HEK293 (cell line): ENCODE data around the gene EHD1.
A peak's percentile ranks its signal among the peaks of the same experiment; 100 is the strongest.

Source experiments
- CTCF ChIA-PET: fragments of 350-600 bp; formaldehyde crosslinking; extraction: SDS; loops from one replicate; lab custom pipeline; 2021; ENCODE audit warnings: antibody characterized with exemption; lab: Yijun Ruan, JAX
- POLR2A ChIA-PET: fragments of 300-600 bp; formaldehyde crosslinking; extraction: SDS; loops from one replicate; lab custom pipeline; 2020; ENCODE audit warnings: antibody characterized with exemption, inconsistent platforms; lab: Yijun Ruan, JAX
- H3K27ac ChIP-seq: fragments of 200-500 bp; sonication (Bioruptor generic); 2 replicates; pipeline ENCODE4 v1.5.1; 2014; ENCODE audit warnings: low read depth, low read length, control low read depth, inconsistent platforms; ENCODE audit errors: extremely low read depth
- H3K36me3 ChIP-seq, 2 experiments: fragments of 200-500 bp in 1 of 2; sonication (Bioruptor generic) in 1 of 2; 1 replicate in 1 of 2; 2 replicates in 1 of 2; pipeline ENCODE4 v1.5.1; 2014 to 2017; ENCODE audit warnings: inconsistent platforms in 2 of 2, low read length in 2 of 2; ENCODE audit not compliant: control insufficient read depth in 2 of 2, insufficient read depth in 1 of 2
- H3K4me1 ChIP-seq: fragments of 200-500 bp; sonication (Bioruptor generic); 2 replicates; pipeline ENCODE4 v1.5.1; 2014; ENCODE audit warnings: mild to moderate bottlenecking, low read length, inconsistent platforms; ENCODE audit not compliant: control insufficient read depth, insufficient read depth
- H3K4me3 ChIP-seq: 2 replicates; pipeline ENCODE4 v1.5.1; 2011; ENCODE audit warnings: low read depth, mild to moderate bottlenecking, control low read depth, low read length, moderate library complexity
- H3K9me3 ChIP-seq: fragments of 200-500 bp; sonication (Bioruptor generic); 2 replicates; pipeline ENCODE4 v1.5.1; 2014; ENCODE audit warnings: low read depth, low read length, inconsistent platforms; ENCODE audit not compliant: control insufficient read depth, insufficient read depth
- EGR2 ChIP-seq: fragments of 450-650 bp; formaldehyde crosslinking; IDR thresholded peaks from 2 replicates; pipeline ENCODE4 v1.5.1; 2016; ENCODE audit warnings: low read depth, missing biosample characterization, missing genetic modification characterization
- GLI2 ChIP-seq: fragments of 450-650 bp; formaldehyde crosslinking; IDR thresholded peaks from 2 replicates; pipeline ENCODE4; 2017; ENCODE audit warnings: missing biosample characterization, missing genetic modification characterization, low read depth, borderline replicate concordance
- GLIS2 ChIP-seq: fragments of 450-650 bp; formaldehyde crosslinking; IDR thresholded peaks from 2 replicates; pipeline ENCODE4 v1.5.1; 2016; ENCODE audit warnings: missing biosample characterization, missing genetic modification characterization
- KLF8 ChIP-seq: fragments of 450-650 bp; formaldehyde crosslinking; IDR thresholded peaks from 2 replicates; pipeline ENCODE4 v1.5.1; 2016; ENCODE audit warnings: missing biosample characterization, missing genetic modification characterization
- OSR2 ChIP-seq: fragments of 450-650 bp; formaldehyde crosslinking; IDR thresholded peaks from 2 replicates; pipeline ENCODE4 v1.5.1; 2016; ENCODE audit warnings: missing biosample characterization, missing genetic modification characterization
- PRDM1 ChIP-seq: fragments of 450-650 bp; formaldehyde crosslinking; IDR thresholded peaks from 2 replicates; pipeline ENCODE4; 2016; ENCODE audit warnings: missing biosample characterization, missing genetic modification characterization
- TRIM28 ChIP-seq: IDR thresholded peaks from 2 replicates; pipeline ENCODE4 v1.6.1; 2011; ENCODE audit warnings: low read length, control low read depth, borderline replicate concordance
- ZBTB1 ChIP-seq: fragments of 450-650 bp; formaldehyde crosslinking; IDR thresholded peaks from 2 replicates; pipeline ENCODE4 v1.5.1; 2016; ENCODE audit warnings: missing biosample characterization, missing genetic modification characterization
- ZBTB20 ChIP-seq: fragments of 450-650 bp; formaldehyde crosslinking; IDR thresholded peaks from 2 replicates; pipeline ENCODE4 v1.5.1; 2016; ENCODE audit warnings: missing biosample characterization, missing genetic modification characterization
- ZFHX2 ChIP-seq: fragments of 450-650 bp; formaldehyde crosslinking; conservative IDR thresholded peaks from 2 replicates; pipeline ENCODE4 v1.5.1; 2016; ENCODE audit warnings: missing biosample characterization, missing genetic modification characterization
- ZFP41 ChIP-seq: fragments of 450-650 bp; formaldehyde crosslinking; IDR thresholded peaks from 2 replicates; pipeline ENCODE4 v1.5.1; 2016; ENCODE audit warnings: missing biosample characterization, missing genetic modification characterization, borderline replicate concordance
- ZNF239 ChIP-seq: fragments of 450-650 bp; formaldehyde crosslinking; IDR thresholded peaks from 2 replicates; pipeline ENCODE4 v1.5.1; 2016; ENCODE audit warnings: missing biosample characterization, missing genetic modification characterization
- ZNF302 ChIP-seq: fragments of 450-650 bp; formaldehyde crosslinking; IDR thresholded peaks from 2 replicates; pipeline ENCODE4 v1.5.1; 2016; ENCODE audit warnings: missing biosample characterization, missing genetic modification characterization, low read depth
- ZNF341 ChIP-seq: fragments of 450-650 bp; formaldehyde crosslinking; IDR thresholded peaks from 2 replicates; pipeline ENCODE4; 2016; ENCODE audit warnings: low read depth, missing biosample characterization, missing genetic modification characterization
- ZNF366 ChIP-seq: fragments of 450-650 bp; formaldehyde crosslinking; conservative IDR thresholded peaks from 2 replicates; pipeline ENCODE4 v1.5.1; 2016; ENCODE audit warnings: missing biosample characterization, missing genetic modification characterization
- ZNF48 ChIP-seq: fragments of 450-650 bp; formaldehyde crosslinking; IDR thresholded peaks from 2 replicates; pipeline ENCODE4 v1.5.1; 2016; ENCODE audit warnings: missing biosample characterization, missing genetic modification characterization
- ZNF510 ChIP-seq: fragments of 450-650 bp; formaldehyde crosslinking; IDR thresholded peaks from 2 replicates; pipeline ENCODE4 v1.5.1; 2018; ENCODE audit warnings: mild to moderate bottlenecking, missing genetic modification characterization, missing biosample characterization; ENCODE audit not compliant: insufficient replicate concordance
- ZNF558 ChIP-seq: fragments of 450-650 bp; formaldehyde crosslinking; IDR thresholded peaks from 2 replicates; pipeline ENCODE4 v1.5.1; 2016; ENCODE audit warnings: missing biosample characterization, missing genetic modification characterization
- ZNF561 ChIP-seq: fragments of 450-650 bp; IDR thresholded peaks from 2 replicates; pipeline ENCODE4 v1.5.1; 2018; ENCODE audit warnings: missing biosample characterization, missing genetic modification characterization, borderline replicate concordance
- ZNF776 ChIP-seq: fragments of 450-650 bp; formaldehyde crosslinking; IDR thresholded peaks from 2 replicates; pipeline ENCODE4 v1.5.0; 2017; ENCODE audit warnings: missing biosample characterization, missing genetic modification characterization, borderline replicate concordance
- ZNF830 ChIP-seq: fragments of 450-650 bp; IDR thresholded peaks from 2 replicates; pipeline ENCODE4 v1.5.0; 2018; ENCODE audit warnings: missing biosample characterization, missing genetic modification characterization, low read depth, mild to moderate bottlenecking, moderate library complexity
- TF ChIP-seq, protein P1 (sequence below): fragments of 450-650 bp; formaldehyde crosslinking; IDR thresholded peaks from 2 replicates; pipeline ENCODE4 v1.5.1; 2017; ENCODE audit warnings: missing biosample characterization, missing genetic modification characterization
- TF ChIP-seq, protein P2 (sequence below): fragments of 450-650 bp; formaldehyde crosslinking; IDR thresholded peaks from 2 replicates; pipeline ENCODE4 v1.5.1; 2016; ENCODE audit warnings: missing biosample characterization, missing genetic modification characterization
- TF ChIP-seq, protein P3 (sequence below): fragments of 450-650 bp; formaldehyde crosslinking; IDR thresholded peaks from 2 replicates; pipeline ENCODE4 v1.5.1; 2017; ENCODE audit warnings: missing biosample characterization, missing genetic modification characterization
- TF ChIP-seq, protein P4 (sequence below): fragments of 450-650 bp; formaldehyde crosslinking; IDR thresholded peaks from 2 replicates; pipeline ENCODE4 v1.5.1; 2016; ENCODE audit warnings: missing biosample characterization, missing genetic modification characterization
- TF ChIP-seq, protein P5 (sequence below): fragments of 450-650 bp; formaldehyde crosslinking; IDR thresholded peaks from 2 replicates; pipeline ENCODE4 v1.5.1; 2016; ENCODE audit warnings: missing biosample characterization, missing genetic modification characterization
- TF ChIP-seq, protein P6 (sequence below): fragments of 450-650 bp; formaldehyde crosslinking; IDR thresholded peaks from 2 replicates; pipeline ENCODE4 v1.5.1; 2016; ENCODE audit warnings: missing biosample characterization, missing genetic modification characterization, low read depth

Gene EHD1

DNA sequence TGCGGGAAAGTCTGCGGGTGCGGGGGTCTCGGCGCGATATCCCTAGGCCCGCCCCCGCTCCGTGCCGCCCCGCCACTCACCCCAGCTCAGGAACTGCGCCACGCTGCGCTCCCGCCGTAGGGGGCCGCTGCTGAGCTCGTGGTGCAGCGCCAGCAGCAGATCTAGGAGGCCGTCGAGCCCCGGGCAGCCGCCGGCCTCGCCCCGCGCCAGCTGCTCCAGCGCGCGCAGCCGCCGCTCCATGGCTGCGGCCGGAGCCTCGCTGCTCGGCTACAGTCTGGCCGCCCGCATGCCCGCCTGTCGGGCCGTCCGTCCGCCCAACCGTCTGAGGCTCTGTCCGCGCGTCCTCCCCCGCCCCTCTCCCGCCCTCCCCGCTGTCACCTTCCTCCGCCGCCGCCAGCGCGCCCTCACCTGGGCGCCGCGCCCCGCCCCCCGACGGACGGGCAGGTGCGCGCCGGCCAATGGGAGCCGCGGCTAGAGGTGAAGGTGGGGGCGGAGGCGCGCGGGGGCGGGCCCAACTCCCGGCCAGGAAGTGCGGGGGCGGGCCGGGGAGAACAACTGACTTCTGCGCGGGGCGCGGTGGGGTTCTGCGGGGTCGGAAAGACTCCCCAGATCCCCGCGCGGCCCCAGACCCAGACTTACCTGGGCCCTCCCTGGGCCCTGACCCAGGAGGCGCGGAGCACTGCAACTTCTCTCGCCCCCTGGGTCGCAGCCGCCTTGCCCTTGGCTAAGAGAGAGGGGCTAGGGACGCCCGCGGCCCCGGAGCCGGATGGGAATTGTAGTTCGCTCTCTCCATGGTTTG is 33.9 kb downstream of the EHD1 start, which contains the start of gene CDC42BPG:
TSS of gene CDC42BPG (minus strand) at position 324 of the 799 bp plus-strand sequence. CDS start at position 240, 84 bp downstream.
- ChIA-PET POLR2A (interaction anchor here (0.6 to 1.5 kb wide), 8 partner anchors 10 to 289 kb away, joined by 3 to 9 read pairs (median 3); partner anchors contain the start of genes MEN1, SF1 and ZNHIT2), CTCF (interaction anchor here (0.6 to 8.0 kb wide), 15 partner anchors 9 to 323 kb away, joined by 3 to 111 read pairs (median 5); partner anchors contain the start of gene BATF2)
- no peaks in the 10 kb centered on the region for H3K9me3 ChIP-seq
- peak within 1 kb of the TSS; percentile 48; the same call in 1 of the 2 replicates for H3K27ac ChIP-seq
- H3K4me1 ChIP-seq: no peaks in the 10 kb centered on the region; the same call in 1 of the 2 replicates
- H3K4me3 ChIP-seq: peak within 1 kb of the TSS; percentile 50
- H3K36me3 ChIP-seq: peaks cover 0 to 1% of the 10 kb centered on the region in 2 experiments; a peak in 1 of 3 replicates
- no peak for TF ChIP-seq PRDM1 (tag by site-specific recombination)
- TF ChIP-seq OSR2 (tag by site-specific recombination): no peak
- no peak for TF ChIP-seq ZNF561 (tag by site-specific recombination)
- TF ChIP-seq, protein P1, sequence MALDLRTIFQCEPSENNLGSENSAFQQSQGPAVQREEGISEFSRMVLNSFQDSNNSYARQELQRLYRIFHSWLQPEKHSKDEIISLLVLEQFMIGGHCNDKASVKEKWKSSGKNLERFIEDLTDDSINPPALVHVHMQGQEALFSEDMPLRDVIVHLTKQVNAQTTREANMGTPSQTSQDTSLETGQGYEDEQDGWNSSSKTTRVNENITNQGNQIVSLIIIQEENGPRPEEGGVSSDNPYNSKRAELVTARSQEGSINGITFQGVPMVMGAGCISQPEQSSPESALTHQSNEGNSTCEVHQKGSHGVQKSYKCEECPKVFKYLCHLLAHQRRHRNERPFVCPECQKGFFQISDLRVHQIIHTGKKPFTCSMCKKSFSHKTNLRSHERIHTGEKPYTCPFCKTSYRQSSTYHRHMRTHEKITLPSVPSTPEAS (tag by site-specific recombination): no peak
- TF ChIP-seq ZFP41 (tag by site-specific recombination): no peak
- TF ChIP-seq, protein P2, sequence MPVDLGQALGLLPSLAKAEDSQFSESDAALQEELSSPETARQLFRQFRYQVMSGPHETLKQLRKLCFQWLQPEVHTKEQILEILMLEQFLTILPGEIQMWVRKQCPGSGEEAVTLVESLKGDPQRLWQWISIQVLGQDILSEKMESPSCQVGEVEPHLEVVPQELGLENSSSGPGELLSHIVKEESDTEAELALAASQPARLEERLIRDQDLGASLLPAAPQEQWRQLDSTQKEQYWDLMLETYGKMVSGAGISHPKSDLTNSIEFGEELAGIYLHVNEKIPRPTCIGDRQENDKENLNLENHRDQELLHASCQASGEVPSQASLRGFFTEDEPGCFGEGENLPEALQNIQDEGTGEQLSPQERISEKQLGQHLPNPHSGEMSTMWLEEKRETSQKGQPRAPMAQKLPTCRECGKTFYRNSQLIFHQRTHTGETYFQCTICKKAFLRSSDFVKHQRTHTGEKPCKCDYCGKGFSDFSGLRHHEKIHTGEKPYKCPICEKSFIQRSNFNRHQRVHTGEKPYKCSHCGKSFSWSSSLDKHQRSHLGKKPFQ (tag by site-specific recombination): no peak
- TF ChIP-seq TRIM28: no peak
- peak; percentile 21; the same call in 1 of the 2 replicates for TF ChIP-seq GLIS2 (tag by site-specific recombination)
- no peak for TF ChIP-seq ZNF366
- no peak for TF ChIP-seq ZNF48 (tag by site-specific recombination)
- TF ChIP-seq, protein P3, sequence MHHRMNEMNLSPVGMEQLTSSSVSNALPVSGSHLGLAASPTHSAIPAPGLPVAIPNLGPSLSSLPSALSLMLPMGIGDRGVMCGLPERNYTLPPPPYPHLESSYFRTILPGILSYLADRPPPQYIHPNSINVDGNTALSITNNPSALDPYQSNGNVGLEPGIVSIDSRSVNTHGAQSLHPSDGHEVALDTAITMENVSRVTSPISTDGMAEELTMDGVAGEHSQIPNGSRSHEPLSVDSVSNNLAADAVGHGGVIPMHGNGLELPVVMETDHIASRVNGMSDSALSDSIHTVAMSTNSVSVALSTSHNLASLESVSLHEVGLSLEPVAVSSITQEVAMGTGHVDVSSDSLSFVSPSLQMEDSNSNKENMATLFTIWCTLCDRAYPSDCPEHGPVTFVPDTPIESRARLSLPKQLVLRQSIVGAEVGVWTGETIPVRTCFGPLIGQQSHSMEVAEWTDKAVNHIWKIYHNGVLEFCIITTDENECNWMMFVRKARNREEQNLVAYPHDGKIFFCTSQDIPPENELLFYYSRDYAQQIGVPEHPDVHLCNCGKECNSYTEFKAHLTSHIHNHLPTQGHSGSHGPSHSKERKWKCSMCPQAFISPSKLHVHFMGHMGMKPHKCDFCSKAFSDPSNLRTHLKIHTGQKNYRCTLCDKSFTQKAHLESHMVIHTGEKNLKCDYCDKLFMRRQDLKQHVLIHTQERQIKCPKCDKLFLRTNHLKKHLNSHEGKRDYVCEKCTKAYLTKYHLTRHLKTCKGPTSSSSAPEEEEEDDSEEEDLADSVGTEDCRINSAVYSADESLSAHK (tag by site-specific recombination): no peak
- no peak for TF ChIP-seq ZBTB20 (tag by site-specific recombination)
- TF ChIP-seq, protein P4, sequence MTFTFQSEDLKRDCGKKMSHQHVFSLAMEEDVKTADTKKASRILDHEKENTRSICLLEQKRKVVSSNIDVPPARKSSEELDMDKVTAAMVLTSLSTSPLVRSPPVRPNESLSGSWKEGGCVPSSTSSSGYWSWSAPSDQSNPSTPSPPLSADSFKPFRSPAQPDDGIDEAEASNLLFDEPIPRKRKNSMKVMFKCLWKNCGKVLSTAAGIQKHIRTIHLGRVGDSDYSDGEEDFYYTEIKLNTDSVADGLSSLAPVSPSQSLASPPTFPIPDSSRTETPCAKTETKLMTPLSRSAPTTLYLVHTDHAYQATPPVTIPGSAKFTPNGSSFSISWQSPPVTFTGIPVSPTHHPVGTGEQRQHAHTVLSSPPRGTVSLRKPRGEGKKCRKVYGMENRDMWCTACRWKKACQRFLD (tag by site-specific recombination): no peak
- no peak for TF ChIP-seq ZNF830
- TF ChIP-seq ZNF776 (tag by site-specific recombination): no peak
- 0 out of 2 replicates have a peak, but pooled peaks have one; percentile 5 for TF ChIP-seq EGR2 (tag by site-specific recombination)
- TF ChIP-seq, protein P5, sequence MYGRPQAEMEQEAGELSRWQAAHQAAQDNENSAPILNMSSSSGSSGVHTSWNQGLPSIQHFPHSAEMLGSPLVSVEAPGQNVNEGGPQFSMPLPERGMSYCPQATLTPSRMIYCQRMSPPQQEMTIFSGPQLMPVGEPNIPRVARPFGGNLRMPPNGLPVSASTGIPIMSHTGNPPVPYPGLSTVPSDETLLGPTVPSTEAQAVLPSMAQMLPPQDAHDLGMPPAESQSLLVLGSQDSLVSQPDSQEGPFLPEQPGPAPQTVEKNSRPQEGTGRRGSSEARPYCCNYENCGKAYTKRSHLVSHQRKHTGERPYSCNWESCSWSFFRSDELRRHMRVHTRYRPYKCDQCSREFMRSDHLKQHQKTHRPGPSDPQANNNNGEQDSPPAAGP (tag by site-specific recombination): 0 out of 2 replicates have a peak, but pooled peaks have one; percentile 0
- TF ChIP-seq KLF8 (tag by site-specific recombination): peak; percentile 11; the same call in 1 of the 2 replicates
- TF ChIP-seq ZNF239 (tag by site-specific recombination): no peak
- no peak for TF ChIP-seq ZNF302 (tag by site-specific recombination)
- TF ChIP-seq ZNF558 (tag by site-specific recombination): no peak
- no peak for TF ChIP-seq ZNF341
- TF ChIP-seq, protein P6, sequence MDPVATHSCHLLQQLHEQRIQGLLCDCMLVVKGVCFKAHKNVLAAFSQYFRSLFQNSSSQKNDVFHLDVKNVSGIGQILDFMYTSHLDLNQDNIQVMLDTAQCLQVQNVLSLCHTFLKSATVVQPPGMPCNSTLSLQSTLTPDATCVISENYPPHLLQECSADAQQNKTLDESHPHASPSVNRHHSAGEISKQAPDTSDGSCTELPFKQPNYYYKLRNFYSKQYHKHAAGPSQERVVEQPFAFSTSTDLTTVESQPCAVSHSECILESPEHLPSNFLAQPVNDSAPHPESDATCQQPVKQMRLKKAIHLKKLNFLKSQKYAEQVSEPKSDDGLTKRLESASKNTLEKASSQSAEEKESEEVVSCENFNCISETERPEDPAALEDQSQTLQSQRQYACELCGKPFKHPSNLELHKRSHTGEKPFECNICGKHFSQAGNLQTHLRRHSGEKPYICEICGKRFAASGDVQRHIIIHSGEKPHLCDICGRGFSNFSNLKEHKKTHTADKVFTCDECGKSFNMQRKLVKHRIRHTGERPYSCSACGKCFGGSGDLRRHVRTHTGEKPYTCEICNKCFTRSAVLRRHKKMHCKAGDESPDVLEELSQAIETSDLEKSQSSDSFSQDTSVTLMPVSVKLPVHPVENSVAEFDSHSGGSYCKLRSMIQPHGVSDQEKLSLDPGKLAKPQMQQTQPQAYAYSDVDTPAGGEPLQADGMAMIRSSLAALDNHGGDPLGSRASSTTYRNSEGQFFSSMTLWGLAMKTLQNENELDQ (tag by site-specific recombination): no peak
- TF ChIP-seq ZNF510 (tag by site-specific recombination): no peak
- TF ChIP-seq GLI2: no peak
- TF ChIP-seq ZBTB1 (tag by site-specific recombination): 0 out of 2 replicates have a peak, but pooled peaks have one; percentile 49
- TF ChIP-seq ZFHX2 (tag by site-specific recombination): peak; percentile 36; the same call in 1 of the 2 replicates
